Fibroblast of villous mesenchyme (primary cell): Measurements from ENCODE around the gene GPR32. TPM values are rescaled to one million over a fixed set of nuclear protein-coding genes. Genes with fewer than 3 reads are reported as not detected.
"Not testable (repeated sequence)": the region's sequence is repeated elsewhere in the genome, so short reads cannot be mapped to it uniquely, and the experiment has no call there.

ENCODE experiments used
- DNase-seq: peaks from one replicate; pipeline ENCODE4 v3.0.0-alpha.2; 2010; ENCODE audit warnings: low read depth
- H3K4me3 ChIP-seq: 2 replicates; pipeline ENCODE4 v1.5.1; 2011; ENCODE audit warnings: low read depth, mild to moderate bottlenecking, low read length
- CTCF ChIP-seq: IDR thresholded peaks from 2 replicates; pipeline ENCODE4 v1.5.1; 2012; ENCODE audit warnings: low read depth, mild to moderate bottlenecking, low read length; ENCODE audit not compliant: insufficient read depth
- total RNA-seq: library from RNA; depleted of rRNA; stranded (reverse); fragments of >200 nt; gene quantifications from 2 replicates; pipeline ENCODE4 v1.2.3, GENCODE V29; 2012

GPR32 gene
- total RNA-seq, 1 donor: not detected

- H3K4me3 ChIP-seq: no peak overlapping the region
- TF ChIP-seq CTCF: no peak
- DNase-seq: no peak
These were observed 20.8 kb upstream of the GPR32 start for GRCh38 chr19:50749490-50749889.

- no peak for TF ChIP-seq CTCF
- DNase-seq: no peak
- H3K4me3 ChIP-seq: no peak overlapping the region
These were observed 20.3 kb upstream of the GPR32 start for GRCh38 chr19:50750010-50750409.

- DNase-seq: no peak
- TF ChIP-seq CTCF: no peak
- H3K4me3 ChIP-seq: no peak overlapping the region
These were observed 16.4 kb upstream of the GPR32 start for GRCh38 chr19:50753879-50754278.

- H3K4me3 ChIP-seq, DNase-seq: not testable (repeated sequence)
These were observed 14.0 kb upstream of the GPR32 start for GRCh38 chr19:50756244-50756643.

GRCh38 chr19:50757624-50758023, 12.6 kb upstream of the GPR32 start:
- not testable (repeated sequence) for DNase-seq, H3K4me3 ChIP-seq

GRCh38 chr19:50759076-50759475, 11.2 kb upstream of the GPR32 start:
- not testable (repeated sequence) for DNase-seq, H3K4me3 ChIP-seq

GRCh38 chr19:50759886-50760285, 10.4 kb upstream of the GPR32 start:
- no peak overlapping the region for H3K4me3 ChIP-seq
- DNase-seq: peak; percentile 11
- TF ChIP-seq CTCF: no peak

- DNase-seq, H3K4me3 ChIP-seq: not testable (repeated sequence)
These were observed 8.8 kb upstream of the GPR32 start for GRCh38 chr19:50761501-50761900.

- H3K4me3 ChIP-seq, DNase-seq: not testable (repeated sequence)
These were observed 6.7 kb upstream of the GPR32 start for GRCh38 chr19:50763521-50763920.

GRCh38 chr19:50764409-50764808, 5.9 kb upstream of the GPR32 start:
- DNase-seq: no peak
- no peak overlapping the region for H3K4me3 ChIP-seq
- no peak for TF ChIP-seq CTCF

- not testable (repeated sequence) for DNase-seq, H3K4me3 ChIP-seq
These were observed 3.5 kb upstream of the GPR32 start for GRCh38 chr19:50766746-50767145.

GRCh38 chr19:50767263-50767662, 3.0 kb upstream of the GPR32 start:
- DNase-seq, H3K4me3 ChIP-seq: not testable (repeated sequence)
